NCI-H187 treated with DMSO at 0.1 percent for 48 hours (cell line): ENCODE measurements around the gene TET2.
A peak's percentile ranks its signal among the peaks of the same experiment; 100 is the strongest.

ENCODE experiments used
- DNase-seq: peaks from one replicate; lab custom pipeline; 2025; lab: John Stamatoyannopoulos, UW

The TET2 gene

GRCh38 chr4:105146276-105147015, at the start of gene TET2:
TSS of gene TET2 (plus strand) at chr4:105146876. CDS start at chr4:105233943, 87,067 bp downstream.
- peak; percentile 33 for DNase-seq

- DNase-seq, result no peak
Measured at GRCh38 chr4:105102016-105102415, 44.7 kb upstream of the TET2 start.

GRCh38 chr4:105106426-105106825, 40.2 kb upstream of the TET2 start:
- DNase-seq, result no peak

GRCh38 chr4:105107095-105107856, 39.4 kb upstream of the TET2 start:
- DNase-seq, result no peak

GRCh38 chr4:105108971-105109370, 37.7 kb upstream of the TET2 start:
- DNase-seq, result no peak

GRCh38 chr4:105112274-105112673, 34.4 kb upstream of the TET2 start:
- DNase-seq, result no peak

- DNase-seq, result no peak
Measured at GRCh38 chr4:105113800-105114199, 32.9 kb upstream of the TET2 start.

- no peak for DNase-seq
Measured at GRCh38 chr4:105116616-105117319, 29.9 kb upstream of the TET2 start.

- no peak for DNase-seq
Measured at GRCh38 chr4:105119356-105119755, 27.3 kb upstream of the TET2 start.

- DNase-seq, result no peak
Measured at GRCh38 chr4:105120626-105121025, 26.1 kb upstream of the TET2 start.

- no peak for DNase-seq
Measured at GRCh38 chr4:105122350-105122749, 24.3 kb upstream of the TET2 start.

- no peak for DNase-seq
Measured at GRCh38 chr4:105126311-105127169, 20.1 kb upstream of the TET2 start.

GRCh38 chr4:105127170-105127445, 19.6 kb upstream of the TET2 start:
- DNase-seq, result no peak

GRCh38 chr4:105128208-105128607, 18.5 kb upstream of the TET2 start:
- no peak for DNase-seq

- no peak for DNase-seq
Measured at GRCh38 chr4:105129286-105130040, 17.2 kb upstream of the TET2 start.

GRCh38 chr4:105130945-105131344, 15.7 kb upstream of the TET2 start:
- no peak for DNase-seq

- DNase-seq, result no peak
Measured at GRCh38 chr4:105133976-105134375, 12.7 kb upstream of the TET2 start.

GRCh38 chr4:105135785-105136184, 10.9 kb upstream of the TET2 start:
- no peak for DNase-seq

- no peak for DNase-seq
Measured at GRCh38 chr4:105137121-105137875, 9.4 kb upstream of the TET2 start.

GRCh38 chr4:105139646-105140045, 7.0 kb upstream of the TET2 start:
- no peak for DNase-seq
